NCI-H345 treated with DMSO at 0.1 percent for 48 hours (cell line): ENCODE measurements around the gene SELPLG.
A peak's percentile ranks its signal among the peaks of the same experiment; 100 is the strongest.
"Not testable (repeated sequence)": the region's sequence is repeated elsewhere in the genome, so short reads cannot be mapped to it uniquely, and the experiment has no call there.

Experiments
- DNase-seq: peaks from one replicate; lab custom pipeline; 2025; ENCODE audit not compliant: unreplicated experiment; lab: John Stamatoyannopoulos, UW

Gene SELPLG

GRCh38 chr12:108638997-108639822, 5.5 kb upstream of the SELPLG start:
- DNase-seq, result no peak

- DNase-seq, result no peak
Measured at GRCh38 chr12:108638141-108638827, 4.6 kb upstream of the SELPLG start.

DNA sequence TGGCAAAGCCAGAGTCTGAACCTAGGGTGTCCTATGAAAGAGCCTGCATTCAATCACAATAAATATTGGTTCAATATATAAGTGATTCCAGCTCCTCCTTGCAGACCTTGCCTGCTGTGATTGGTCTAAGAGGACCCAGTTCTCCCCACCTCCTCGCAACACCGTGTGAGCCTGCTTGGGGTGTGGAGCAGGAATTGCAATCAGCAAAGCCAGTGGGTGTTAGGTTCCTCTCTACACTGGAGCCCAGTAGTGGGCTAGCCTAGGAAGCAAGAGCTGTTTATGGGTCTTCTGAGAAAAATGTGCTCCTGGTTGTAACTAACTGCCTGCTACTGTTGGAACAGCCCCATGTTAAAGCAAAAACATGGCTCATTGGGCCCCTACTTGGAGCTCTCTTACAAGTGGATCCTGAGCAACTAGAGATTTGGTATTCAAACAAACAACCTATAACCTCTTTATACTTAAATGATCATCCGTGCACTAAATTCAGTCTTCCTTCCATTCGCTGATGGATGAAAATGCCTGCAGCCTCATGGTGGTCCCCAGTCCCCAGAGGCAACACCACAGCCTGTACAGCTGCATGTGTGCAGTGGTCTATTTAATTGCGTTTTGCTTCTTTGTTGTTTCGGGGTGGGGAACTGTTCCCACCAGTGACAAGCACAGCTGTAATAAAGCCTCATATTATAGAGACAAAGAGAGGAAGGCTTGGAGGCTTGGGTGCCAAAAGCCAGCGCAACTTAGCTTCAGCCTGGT, 3.7 kb upstream of the SELPLG start:
- DNase-seq, result no peak

DNA sequence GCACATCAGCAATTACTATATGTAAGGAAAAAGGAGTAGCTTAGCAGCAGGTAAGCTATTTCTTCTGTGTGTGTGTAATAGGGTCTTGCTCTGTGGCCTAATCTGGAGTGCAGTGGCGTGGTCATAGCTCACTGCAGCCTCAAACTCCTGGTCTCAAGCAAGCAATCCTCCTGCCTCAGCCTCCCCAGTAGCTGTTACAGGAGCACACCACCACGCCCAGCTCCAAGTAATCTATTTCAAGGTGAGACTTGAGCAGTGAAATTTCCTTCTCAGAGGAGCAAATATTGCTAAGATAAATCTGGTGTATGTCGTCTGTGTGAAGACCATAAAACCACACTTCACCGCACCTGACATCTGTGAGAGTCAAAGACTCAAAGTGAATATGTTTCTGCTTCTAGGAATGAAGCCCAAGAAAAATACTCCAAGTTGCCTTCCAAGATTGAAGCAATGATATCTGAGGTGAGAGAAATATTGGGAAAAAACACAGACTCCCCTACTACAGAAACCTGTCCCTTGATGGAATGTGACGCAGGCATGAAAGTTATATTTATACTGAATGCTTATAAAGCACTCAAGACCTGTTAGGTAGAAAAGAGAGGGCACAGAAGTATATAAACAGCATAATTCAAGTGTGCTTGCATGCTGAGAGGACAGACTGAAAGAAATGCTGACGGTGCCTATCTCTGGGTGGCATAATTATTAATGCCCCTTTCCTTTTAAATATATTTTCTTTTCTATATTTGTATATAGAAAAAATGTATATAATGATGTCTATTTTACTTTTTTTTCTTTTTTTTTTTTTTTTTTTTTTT, 2.5 kb upstream of the SELPLG start:
- DNase-seq, result no peak

- no peak for DNase-seq
Measured at GRCh38 chr12:108635201-108635996, 1.7 kb upstream of the SELPLG start.

DNA sequence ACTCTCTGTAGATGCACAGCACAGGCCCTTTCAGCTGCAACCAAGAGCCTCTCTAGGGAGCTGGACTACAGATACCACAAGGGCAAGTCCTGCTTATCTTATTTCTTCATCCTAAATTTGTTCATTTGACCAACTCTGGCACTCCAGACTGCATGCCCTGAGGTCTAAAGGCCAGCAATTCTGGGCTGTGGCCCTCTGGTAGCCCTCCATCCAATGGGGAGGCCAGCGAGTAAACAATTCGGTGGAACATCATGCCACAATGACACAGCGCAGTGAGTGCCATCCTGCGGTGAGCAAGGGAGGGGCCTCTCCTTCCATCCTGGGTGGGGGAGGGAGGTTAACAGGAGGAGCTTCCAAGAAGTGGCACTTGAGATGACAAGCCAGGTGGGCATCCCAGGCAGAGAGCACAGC, 652 bp upstream of the SELPLG start:
- DNase-seq, result peak; percentile 43

DNA sequence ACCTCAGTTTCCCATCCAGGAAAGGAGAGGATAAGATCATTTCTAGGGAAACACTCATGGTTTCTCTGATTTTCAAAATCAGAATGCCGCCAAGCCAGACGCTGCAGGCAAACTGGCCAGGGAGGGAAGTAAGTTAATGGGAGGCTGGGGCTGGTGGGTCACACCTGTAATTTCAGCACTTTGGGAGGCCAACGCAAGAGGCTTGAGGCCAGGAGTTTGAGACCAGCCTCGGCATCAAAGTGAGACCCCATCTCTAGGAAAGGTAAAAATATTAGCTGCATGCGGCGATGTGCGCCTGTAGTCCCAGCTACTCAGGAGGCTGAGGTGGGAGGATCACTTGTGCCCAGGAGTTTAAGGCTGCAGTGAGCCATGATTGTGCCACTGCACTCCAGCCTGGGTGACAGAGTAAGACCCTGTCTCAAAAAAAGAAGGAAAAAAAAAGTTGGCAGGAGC, 587 bp downstream of the SELPLG start:
- no peak for DNase-seq

- not testable (repeated sequence) for DNase-seq
Measured at GRCh38 chr12:108631261-108631660, 2.4 kb downstream of the SELPLG start.

- DNase-seq, result no peak
Measured at GRCh38 chr12:108630481-108631207, 3.0 kb downstream of the SELPLG start.

DNA sequence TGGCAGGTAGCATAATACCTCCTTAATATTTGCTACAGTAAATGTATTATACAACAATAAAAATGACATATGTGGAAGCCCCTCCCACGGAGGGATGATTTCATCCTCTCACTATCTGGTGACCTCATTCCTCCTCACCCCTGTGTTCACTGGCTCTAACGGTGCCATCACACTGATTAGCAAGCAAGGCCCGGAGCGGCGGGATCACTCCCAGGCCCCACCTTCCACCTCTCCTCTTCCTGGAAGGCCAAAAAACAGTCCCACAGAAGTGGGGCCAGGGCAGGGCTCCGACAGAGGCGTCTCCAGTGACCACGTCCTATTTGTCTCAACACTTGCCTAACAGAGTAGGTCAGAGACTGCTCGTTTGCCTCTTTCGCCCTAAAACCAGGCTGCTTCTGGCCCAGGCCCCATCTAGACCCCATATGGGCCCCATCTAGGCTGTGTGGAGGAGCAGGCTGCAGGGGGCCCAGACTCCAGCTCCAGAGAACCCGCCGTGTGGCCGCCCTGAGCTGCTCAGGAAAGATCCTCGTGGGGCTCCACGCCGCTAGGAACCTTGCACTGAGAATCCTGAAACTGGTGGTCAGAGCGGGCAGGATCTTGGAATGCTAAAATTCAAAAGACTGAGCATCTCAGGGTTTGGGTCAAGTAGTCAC, 3.7 kb downstream of the SELPLG start:
- no peak for DNase-seq

DNA sequence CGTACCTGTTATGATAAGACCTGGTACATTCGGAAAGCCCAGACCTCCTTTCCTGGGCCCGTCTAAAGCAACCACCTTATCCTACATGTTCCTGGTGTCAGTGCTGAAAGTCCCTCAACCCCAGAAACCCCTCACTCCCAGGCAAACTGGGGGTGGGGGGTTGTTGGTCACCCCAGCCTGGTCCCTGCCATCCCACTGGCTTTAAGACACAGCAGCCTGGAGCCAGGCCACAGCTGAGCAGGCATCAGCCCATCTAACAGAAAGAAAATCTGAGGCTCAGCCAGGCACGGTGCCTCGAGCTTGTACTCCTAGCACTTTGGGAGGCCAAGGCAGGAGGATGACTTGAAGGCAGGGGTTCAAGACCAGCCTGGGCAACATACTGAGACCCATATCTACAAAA, 4.5 kb downstream of the SELPLG start:
- DNase-seq, result no peak

GRCh38 chr12:108627134-108627920, 6.4 kb downstream of the SELPLG start:
- DNase-seq, result no peak

- DNase-seq, result no peak
Measured at GRCh38 chr12:108625228-108625627, 8.5 kb downstream of the SELPLG start.

- DNase-seq, result no peak
Measured at GRCh38 chr12:108623577-108623976, 10.1 kb downstream of the SELPLG start.

GRCh38 chr12:108622921-108623514, 10.7 kb downstream of the SELPLG start:
- no peak for DNase-seq

- DNase-seq, result no peak
Measured at GRCh38 chr12:108622421-108622820, 11.3 kb downstream of the SELPLG start.

GRCh38 chr12:108621161-108621560, 12.5 kb downstream of the SELPLG start:
- no peak for DNase-seq
